ENCODE measurements around the gene TDRD1.
A peak's percentile ranks its signal among the peaks of the same experiment; 100 is the strongest.

The TDRD1 gene

GRCh38 chr10:114232561-114233176 is 53.5 kb downstream of the TDRD1 start:
- TF ChIP-seq CTCF (IDR thresholded peaks at IDR 0.05; ENCODE audit: extremely low read depth, missing control alignments) = no peak
- DNase-seq (ENCODE audit: low spot score) = no peak

GRCh38 chr10:114233482-114233881 is 54.3 kb downstream of the TDRD1 start:
- TF ChIP-seq CTCF (IDR thresholded peaks at IDR 0.05; ENCODE audit: extremely low read depth, missing control alignments) = no peak
- no peak for DNase-seq (ENCODE audit: low spot score)

- no peak for TF ChIP-seq CTCF (IDR thresholded peaks at IDR 0.05; ENCODE audit: extremely low read depth, missing control alignments)
- DNase-seq (ENCODE audit: low spot score) = no peak
These were observed 55.0 kb downstream of the TDRD1 start for GRCh38 chr10:114234132-114234531.

GRCh38 chr10:114239117-114239993 is 60.2 kb downstream of the TDRD1 start, which contains the start of gene VWA2:
Gene VWA2 (plus strand): TSS chr10:114239254. CDS start chr10:114248714, 9,460 bp downstream.
- peak; percentile 16 for TF ChIP-seq CTCF (IDR thresholded peaks at IDR 0.05; ENCODE audit: extremely low read depth, missing control alignments)
- no peak for DNase-seq (ENCODE audit: low spot score)

- no peak for DNase-seq (ENCODE audit: low spot score)
- no peak for TF ChIP-seq CTCF (IDR thresholded peaks at IDR 0.05; ENCODE audit: extremely low read depth, missing control alignments)
These were observed 60.8 kb downstream of the TDRD1 start for GRCh38 chr10:114239994-114240345.

- no peak for TF ChIP-seq CTCF (IDR thresholded peaks at IDR 0.05; ENCODE audit: extremely low read depth, missing control alignments)
- no peak for DNase-seq (ENCODE audit: low spot score)
These were observed 63.1 kb downstream of the TDRD1 start for GRCh38 chr10:114242235-114242634.

- no peak for TF ChIP-seq CTCF (IDR thresholded peaks at IDR 0.05; ENCODE audit: extremely low read depth, missing control alignments)
- no peak for DNase-seq (ENCODE audit: low spot score)
These were observed 64.5 kb downstream of the TDRD1 start for GRCh38 chr10:114243661-114244060.

Data from GM20000 (cell line).